OCI-LY1 (cell line): ENCODE data around the gene VAV2.
"Not testable (repeated sequence)": the region's sequence is repeated elsewhere in the genome, so short reads cannot be mapped to it uniquely, and the experiment has no call there.

ENCODE experiments used
- H2AFZ ChIP-seq: fragments of 200-600 bp; sonication (generic), shearing (Covaris generic); 2 replicates; pipeline ENCODE4 v1.6.0; 2014; ENCODE audit warnings: antibody characterized with exemption, mild to moderate bottlenecking, low read length
- H3F3A ChIP-seq: fragments of 200-600 bp; sonication (generic), shearing (Covaris generic); 2 replicates; pipeline ENCODE4 v1.6.0; 2014; ENCODE audit warnings: mild to moderate bottlenecking, antibody characterized with exemption, low read length, moderate library complexity; ENCODE audit not compliant: insufficient read depth
- H3K27ac ChIP-seq: fragments of 200-600 bp; sonication (generic); 2 replicates; pipeline ENCODE4 v1.5.1; 2014; ENCODE audit warnings: low read length, mixed run types, mild to moderate bottlenecking, low read depth; ENCODE audit not compliant: poor library complexity, severe bottlenecking
- H3K27me3 ChIP-seq: fragments of 200-600 bp; sonication (generic); 2 replicates; pipeline ENCODE4 v1.6.0; 2014; ENCODE audit warnings: antibody characterized with exemption, mild to moderate bottlenecking, low read length, moderate library complexity; ENCODE audit not compliant: insufficient read depth
- H3K36me3 ChIP-seq: fragments of 200-600 bp; sonication (generic); 2 replicates; pipeline ENCODE4 v1.6.1; 2014; ENCODE audit warnings: mild to moderate bottlenecking, antibody characterized with exemption, low read length, moderate library complexity, mixed read lengths; ENCODE audit not compliant: insufficient read depth
- H3K4me1 ChIP-seq: fragments of 200-600 bp; sonication (generic); 2 replicates; pipeline ENCODE4 v1.5.1; 2014; ENCODE audit warnings: mild to moderate bottlenecking, low read length, moderate library complexity; ENCODE audit not compliant: insufficient read depth, severe bottlenecking
- H3K4me2 ChIP-seq: fragments of 200-600 bp; sonication (generic), shearing (Covaris generic); 2 replicates; pipeline ENCODE4 v1.6.1; 2014; ENCODE audit warnings: low read length
- H3K4me3 ChIP-seq: fragments of 200-600 bp; sonication (generic); 2 replicates; pipeline ENCODE4 v1.5.1; 2014; ENCODE audit warnings: low read length, low read depth, mild to moderate bottlenecking, mixed read lengths; ENCODE audit not compliant: poor library complexity, severe bottlenecking
- H3K79me2 ChIP-seq: fragments of 200-600 bp; shearing (Covaris generic); 2 replicates; pipeline ENCODE4 v1.6.1; 2016; ENCODE audit warnings: mixed run types, low read length, mixed read lengths; ENCODE audit not compliant: insufficient read depth
- H3K9ac ChIP-seq: fragments of 200-600 bp; sonication (generic), shearing (Covaris generic); 2 replicates; pipeline ENCODE4 v1.6.1; 2014; ENCODE audit warnings: mild to moderate bottlenecking, low read length, mixed read lengths
- H3K9me2 ChIP-seq: fragments of 200-600 bp; sonication (generic), shearing (Covaris generic); 2 replicates; pipeline ENCODE4 v1.6.1; 2014; ENCODE audit warnings: low read depth, mild to moderate bottlenecking, low read length, mixed read lengths
- H3K9me3 ChIP-seq: fragments of 200-600 bp; shearing (Covaris generic); 2 replicates; pipeline ENCODE4 v1.6.1; 2014; ENCODE audit warnings: low read length, mixed read lengths
- H4K20me1 ChIP-seq: fragments of 200-600 bp; sonication (generic), shearing (Covaris generic); 2 replicates; pipeline ENCODE4 v1.6.0; 2016; ENCODE audit warnings: mild to moderate bottlenecking, low read length; ENCODE audit not compliant: insufficient read depth
- CTCF ChIP-seq: fragments of 200-600 bp; sonication (generic), shearing (Covaris generic); IDR thresholded peaks from 2 replicates; pipeline ENCODE4 v1.5.1; 2017; ENCODE audit warnings: mild to moderate bottlenecking, antibody characterized with exemption, low read length, moderate library complexity, mixed read lengths
- EZH2 ChIP-seq: fragments of 200-600 bp; sonication (generic), shearing (Covaris generic); IDR thresholded peaks from 2 replicates; pipeline ENCODE4 v1.8.0; 2017; ENCODE audit warnings: borderline replicate concordance, mixed run types, mild to moderate bottlenecking, antibody characterized with exemption, low read length, moderate library complexity, mixed read lengths

Gene VAV2

GRCh38 chr9:133927041-133927440 is 65.1 kb downstream of the VAV2 start:
- no peaks in the 10 kb centered on the region for H3K9me3 ChIP-seq
- H3K27me3 ChIP-seq = no peaks in the 10 kb centered on the region; the same call in 1 of the 2 replicates
- H4K20me1 ChIP-seq = no peaks in the 10 kb centered on the region
- H2AFZ ChIP-seq = no peak overlapping the region
- no peaks in the 10 kb centered on the region for H3K9me2 ChIP-seq
- H3K79me2 ChIP-seq = no peaks in the 10 kb centered on the region
- no peaks in the 10 kb centered on the region for H3F3A ChIP-seq
- H3K36me3 ChIP-seq = no peaks in the 10 kb centered on the region
- H3K27ac ChIP-seq = no peak overlapping the region
- H3K9ac ChIP-seq = no peak overlapping the region
- H3K4me2 ChIP-seq = no peak overlapping the region
- H3K4me1 ChIP-seq = no peaks in the 10 kb centered on the region
- no peak overlapping the region for H3K4me3 ChIP-seq
- TF ChIP-seq CTCF (no peak), EZH2 (no peak)

GRCh38 chr9:133926165-133926856 is 65.8 kb downstream of the VAV2 start:
- Histone ChIP-seq H3K27ac (no peak overlapping the region), H3F3A (no peaks in the 10 kb centered on the region), H3K79me2 (no peaks in the 10 kb centered on the region), H3K9me3 (no peaks in the 10 kb centered on the region), H3K36me3 (no peaks in the 10 kb centered on the region), H3K4me1 (no peaks in the 10 kb centered on the region), H3K9ac (no peak overlapping the region), H3K27me3 (no peaks in the 10 kb centered on the region; the same call in 1 of the 2 replicates), H3K9me2 (no peaks in the 10 kb centered on the region), H4K20me1 (no peaks in the 10 kb centered on the region), H3K4me3 (no peak overlapping the region), H2AFZ (no peak overlapping the region), H3K4me2 (no peak overlapping the region)
- TF ChIP-seq CTCF (no peak), EZH2 (no peak)

GRCh38 chr9:133924453-133924852 is 67.7 kb downstream of the VAV2 start:
- no peaks in the 10 kb centered on the region for H3K9me3 ChIP-seq
- no peaks in the 10 kb centered on the region for H4K20me1 ChIP-seq
- H3K4me2 ChIP-seq = no peak overlapping the region
- peaks cover 2% of the 10 kb centered on the region; the same call in 1 of the 2 replicates for H3K27me3 ChIP-seq
- no peak overlapping the region for H3K9ac ChIP-seq
- no peaks in the 10 kb centered on the region for H3K79me2 ChIP-seq
- no peaks in the 10 kb centered on the region for H3K4me1 ChIP-seq
- no peak for TF ChIP-seq CTCF
- TF ChIP-seq EZH2 = no peak
- no peak overlapping the region for H3K27ac ChIP-seq
- H2AFZ ChIP-seq = no peak overlapping the region
- H3F3A ChIP-seq = no peaks in the 10 kb centered on the region
- H3K36me3 ChIP-seq = no peaks in the 10 kb centered on the region
- no peak overlapping the region for H3K4me3 ChIP-seq
- H3K9me2 ChIP-seq = no peaks in the 10 kb centered on the region

- H3K9ac ChIP-seq, H3K9me2 ChIP-seq, H3K4me2 ChIP-seq, H3K9me3 ChIP-seq, H3K27me3 ChIP-seq, H3K36me3 ChIP-seq, H3F3A ChIP-seq, H3K27ac ChIP-seq, H2AFZ ChIP-seq, H3K79me2 ChIP-seq, H3K4me1 ChIP-seq, H4K20me1 ChIP-seq, H3K4me3 ChIP-seq: not testable (repeated sequence)
Measured at GRCh38 chr9:133923608-133924007, 68.5 kb downstream of the VAV2 start.
